Measurements from ENCODE around the gene AARS2. TPM values are rescaled to one million over a fixed set of nuclear protein-coding genes. Genes with fewer than 3 reads are reported as not detected.

The AARS2 gene
- total and polyA plus RNA-seq, 9 of the 15 experiments (the other 6 are each of a cell fraction or from before 2014, with no cell fraction given): 0.97 to 34.0 (median 18.3) TPM

GRCh38 chr6:44315951-44316350, 2.8 kb upstream of the AARS2 start:
- CTCF ChIA-PET (ENCODE audit: low intra/inter-chr PET ratio): no interaction called here
- DNase-seq (ENCODE audit: extremely low read depth in 1 of 4, low spot score in 3 of 4): no peak
- no peak overlapping the region for H3K4me3 ChIP-seq
- no peak overlapping the region for H3K9ac ChIP-seq (ENCODE audit: insufficient read depth in 1 of 2, low read depth in 2 of 2, low read length in 2 of 2)
- no TSS peak for BruUV-seq (replicated peaks)
- no peaks in the 10 kb centered on the region for H4K20me1 ChIP-seq (replicated peaks; ENCODE audit: control insufficient read depth, insufficient read depth, low read length)
- WGBS (ENCODE audit: insufficient coverage, low coverage, missing lambda C conversion rate): 0% methylated on average over 5 of the region's 5 CpGs
- H3K9me1 ChIP-seq (ENCODE audit: control insufficient read depth, insufficient read depth, low read length): no peaks in the 10 kb centered on the region
- no peak overlapping the region for H3K4me2 ChIP-seq (ENCODE audit: insufficient read depth, low read length)
- H3K79me2 ChIP-seq (ENCODE audit: control insufficient read depth, insufficient read depth, low read length): peaks cover 15% of the 10 kb centered on the region
- in situ Hi-C loops (cut with MboI): no loop called here
- peaks cover 5 to 6% of the 10 kb centered on the region in 2 experiments; a peak in 3 of 5 replicates for H3K4me1 ChIP-seq (replicated peaks in 1 of 2; ENCODE audit: control insufficient read depth in 2 of 2, insufficient read depth in 2 of 2, low read length in 2 of 2)
- peaks cover 34 to 35% of the 10 kb centered on the region in 2 experiments for H3K27me3 ChIP-seq (ENCODE audit: control insufficient read depth in 2 of 2, insufficient read depth in 2 of 2, low read length in 2 of 2)
- no peak for FAIRE-seq
- H2AFZ ChIP-seq (ENCODE audit: low read depth, low read length): no peak overlapping the region
- peaks cover 13% of the 10 kb centered on the region for H3K36me3 ChIP-seq (ENCODE audit: control insufficient read depth, insufficient read depth, low read length)
- intact Hi-C loops (cut with micrococcal nuclease): no loop called here
- no peak overlapping the region for H3K27ac ChIP-seq (ENCODE audit: extremely low read depth, low read depth, low read length)
- H3K9me3 ChIP-seq (replicated peaks; ENCODE audit: control insufficient read depth, insufficient read depth, low read depth, low read length): no peaks in the 10 kb centered on the region
- ATAC-seq: no peak
- POLR2A ChIA-PET: no interaction called here
- no peak for TF ChIP-seq EP400 (IDR thresholded peaks at IDR 0.05)
- no peak for TF ChIP-seq ZMIZ1 (IDR thresholded peaks at IDR 0.05; ENCODE audit: low read depth in 2 of 2, low read length in 2 of 2)
- no peak for TF ChIP-seq ZNF507 (tag; conservative IDR thresholded peaks at IDR 0.05)
- TF ChIP-seq POLR2H (tag; IDR thresholded peaks at IDR 0.05; ENCODE audit: low read depth): no peak
- TF ChIP-seq PRMT5 (CRISPR knock-in tag; IDR thresholded peaks at IDR 0.05): no peak
- TF ChIP-seq EZH2 (IDR thresholded peaks at IDR 0.05; ENCODE audit: borderline replicate concordance, low read depth, low read length): no peak
- TF ChIP-seq ZNF146 (CRISPR knock-in tag; IDR thresholded peaks at IDR 0.05; ENCODE audit: unreplicated experiment): no peak
- no peak for TF ChIP-seq MLLT1 (IDR thresholded peaks at IDR 0.05)
- no peak for TF ChIP-seq PHF8 (IDR thresholded peaks at IDR 0.05; ENCODE audit: borderline replicate concordance, low read length)
- TF ChIP-seq JUND (IDR thresholded peaks at IDR 0.05; ENCODE audit: borderline replicate concordance, low read depth, low read length): no peak
- TF ChIP-seq JUND (tag; IDR thresholded peaks at IDR 0.05; ENCODE audit: borderline replicate concordance, low read depth, low read length): no peak
- TF ChIP-seq NFATC3 (IDR thresholded peaks at IDR 0.05): no peak
- no peak for TF ChIP-seq TAL1 (IDR thresholded peaks at IDR 0.05)
- no peak for TF ChIP-seq PML (IDR thresholded peaks at IDR 0.05; ENCODE audit: low read length)
- TF ChIP-seq E2F1 (CRISPR knock-in tag; IDR thresholded peaks at IDR 0.05): no peak
- TF ChIP-seq MAZ (CRISPR knock-in tag; conservative IDR thresholded peaks at IDR 0.05 in 1 of 2, IDR thresholded peaks at IDR 0.05 in 1 of 2): no peak
- no peak for TF ChIP-seq HOXB6 (CRISPR knock-in tag; IDR thresholded peaks at IDR 0.05; ENCODE audit: borderline replicate concordance)
- no peak for TF ChIP-seq GABPA (tag; conservative IDR thresholded peaks at IDR 0.05; ENCODE audit: low read depth)
